ENCODE measurements around the gene ORAI3. TPM values are rescaled to one million over a fixed set of nuclear protein-coding genes. Genes with fewer than 3 reads are reported as not detected.

The ORAI3 gene
- total and polyA plus RNA-seq, 2 of the 13 experiments (the other 11 are each of a cell fraction or from before 2014, with no cell fraction given): 11.4 to 32.0 TPM

GRCh38 chr16:31002250-31002700 is 53.4 kb downstream of the ORAI3 start (continued):
- TF ChIP-seq TRAFD1 (CRISPR knock-in tag; IDR thresholded peaks at IDR 0.05; ENCODE audit: borderline replicate concordance): no peak
- TF ChIP-seq TOE1 (CRISPR knock-in tag; IDR thresholded peaks at IDR 0.05): no peak
- TF ChIP-seq NR2F1 (CRISPR knock-in tag; IDR thresholded peaks at IDR 0.05): no peak
- no peak for TF ChIP-seq DNMT1 (CRISPR knock-in tag; IDR thresholded peaks at IDR 0.05)
- TF ChIP-seq HNF1A (IDR thresholded peaks at IDR 0.05; ENCODE audit: low read depth): no peak
- TF ChIP-seq HNF1A (CRISPR knock-in tag; IDR thresholded peaks at IDR 0.05; ENCODE audit: borderline replicate concordance): no peak
- TF ChIP-seq IKZF4 (CRISPR knock-in tag; IDR thresholded peaks at IDR 0.05; ENCODE audit: borderline replicate concordance, low read depth, not compliant biosample characterization): no peak
- no peak for TF ChIP-seq NCOA1 (CRISPR knock-in tag; IDR thresholded peaks at IDR 0.05)
- TF ChIP-seq, protein P1, sequence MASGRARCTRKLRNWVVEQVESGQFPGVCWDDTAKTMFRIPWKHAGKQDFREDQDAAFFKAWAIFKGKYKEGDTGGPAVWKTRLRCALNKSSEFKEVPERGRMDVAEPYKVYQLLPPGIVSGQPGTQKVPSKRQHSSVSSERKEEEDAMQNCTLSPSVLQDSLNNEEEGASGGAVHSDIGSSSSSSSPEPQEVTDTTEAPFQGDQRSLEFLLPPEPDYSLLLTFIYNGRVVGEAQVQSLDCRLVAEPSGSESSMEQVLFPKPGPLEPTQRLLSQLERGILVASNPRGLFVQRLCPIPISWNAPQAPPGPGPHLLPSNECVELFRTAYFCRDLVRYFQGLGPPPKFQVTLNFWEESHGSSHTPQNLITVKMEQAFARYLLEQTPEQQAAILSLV (CRISPR knock-in tag; IDR thresholded peaks at IDR 0.05; ENCODE audit: borderline replicate concordance): no peak
- TF ChIP-seq XRCC5 (optimal IDR thresholded peaks at IDR 0.05; ENCODE audit: low read length): no peak
- 0 out of 2 replicates have a peak, but pooled peaks have one; percentile 8 for TF ChIP-seq ZNF776 (CRISPR knock-in tag; IDR thresholded peaks at IDR 0.05)
- TF ChIP-seq ZNF256 (CRISPR knock-in tag; conservative IDR thresholded peaks at IDR 0.05): no peak
- TF ChIP-seq ZNF644 (CRISPR knock-in tag; IDR thresholded peaks at IDR 0.05; ENCODE audit: low read depth): 0 out of 2 replicates have a peak, but pooled peaks have one; percentile 4
- TF ChIP-seq, protein P2, sequence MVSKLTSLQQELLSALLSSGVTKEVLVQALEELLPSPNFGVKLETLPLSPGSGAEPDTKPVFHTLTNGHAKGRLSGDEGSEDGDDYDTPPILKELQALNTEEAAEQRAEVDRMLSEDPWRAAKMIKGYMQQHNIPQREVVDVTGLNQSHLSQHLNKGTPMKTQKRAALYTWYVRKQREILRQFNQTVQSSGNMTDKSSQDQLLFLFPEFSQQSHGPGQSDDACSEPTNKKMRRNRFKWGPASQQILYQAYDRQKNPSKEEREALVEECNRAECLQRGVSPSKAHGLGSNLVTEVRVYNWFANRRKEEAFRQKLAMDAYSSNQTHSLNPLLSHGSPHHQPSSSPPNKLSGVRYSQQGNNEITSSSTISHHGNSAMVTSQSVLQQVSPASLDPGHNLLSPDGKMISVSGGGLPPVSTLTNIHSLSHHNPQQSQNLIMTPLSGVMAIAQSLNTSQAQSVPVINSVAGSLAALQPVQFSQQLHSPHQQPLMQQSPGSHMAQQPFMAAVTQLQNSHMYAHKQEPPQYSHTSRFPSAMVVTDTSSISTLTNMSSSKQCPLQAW (CRISPR knock-in tag; IDR thresholded peaks at IDR 0.05): 0 out of 2 replicates have a peak, but pooled peaks have one; percentile 8
- TF ChIP-seq, protein P3, sequence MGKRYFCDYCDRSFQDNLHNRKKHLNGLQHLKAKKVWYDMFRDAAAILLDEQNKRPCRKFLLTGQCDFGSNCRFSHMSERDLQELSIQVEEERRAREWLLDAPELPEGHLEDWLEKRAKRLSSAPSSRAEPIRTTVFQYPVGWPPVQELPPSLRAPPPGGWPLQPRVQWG (CRISPR knock-in tag; IDR thresholded peaks at IDR 0.05; ENCODE audit: borderline replicate concordance, low read depth): no peak
- TF ChIP-seq NFE2 (CRISPR knock-in tag; IDR thresholded peaks at IDR 0.05): no peak
- TF ChIP-seq ZNF747 (CRISPR knock-in tag; IDR thresholded peaks at IDR 0.05; ENCODE audit: borderline replicate concordance): no peak
- no peak for TF ChIP-seq SNAPC5 (CRISPR knock-in tag; IDR thresholded peaks at IDR 0.05; ENCODE audit: borderline replicate concordance)
- TF ChIP-seq NR1H2 (CRISPR knock-in tag; IDR thresholded peaks at IDR 0.05; ENCODE audit: borderline replicate concordance, low read depth): peak; percentile 60; the same call in 1 of the 2 replicates
- TF ChIP-seq EZH2 (conservative IDR thresholded peaks at IDR 0.05; ENCODE audit: low read depth, low read length): no peak
- 0 out of 2 replicates have a peak, but pooled peaks have one; percentile 12 for TF ChIP-seq ZSCAN22 (CRISPR knock-in tag; IDR thresholded peaks at IDR 0.05)
